PC-3 (cell line): ENCODE data around the gene MAML3.

Experiments
- CTCF ChIP-seq: fragments of 300-600 bp; sonication (generic); conservative IDR thresholded peaks from 2 replicates; pipeline ENCODE4 v1.5.1; 2017; ENCODE audit warnings: antibody characterized with exemption, low read depth, mild to moderate bottlenecking, low read length
- EZH2 ChIP-seq: fragments of 300-600 bp; sonication (generic); IDR thresholded peaks from one replicate; pipeline ENCODE4 v1.6.1; 2017; ENCODE audit warnings: antibody characterized with exemption, mild to moderate bottlenecking, low read length; ENCODE audit not compliant: unreplicated experiment
- EZH2phosphoT487 ChIP-seq: fragments of 300-600 bp; sonication (generic); IDR thresholded peaks from 2 replicates; pipeline ENCODE4 v1.6.1; 2018; ENCODE audit warnings: mild to moderate bottlenecking, antibody characterized with exemption, low read length, borderline replicate concordance

- no peak for TF ChIP-seq CTCF
- TF ChIP-seq EZH2, result no peak
- no peak for TF ChIP-seq EZH2phosphoT487
These were observed 338.0 kb downstream of the MAML3 start for GRCh38 chr4:139815778-139816601.
